Glutamatergic neuron (in vitro differentiated cells): ENCODE measurements around the gene CRACR2B. TPM values are rescaled to one million over a fixed set of nuclear protein-coding genes. Genes with fewer than 3 reads are reported as not detected.

Experiments used
- DNase-seq: peaks from one replicate; pipeline ENCODE4 v3.0.0; 2022
- H3K27ac Mint-ChIP-seq: one replicate; pipeline ENCODE4 v1.8.0; 2020; ENCODE audit warnings: mild to moderate bottlenecking, mixed read lengths, inconsistent platforms; ENCODE audit not compliant: unreplicated experiment
- H3K27me3 Mint-ChIP-seq: one replicate; pipeline ENCODE4 v1.8.0; 2020; ENCODE audit warnings: mild to moderate bottlenecking, moderate library complexity, mixed read lengths, inconsistent platforms; ENCODE audit not compliant: unreplicated experiment
- H3K36me3 Mint-ChIP-seq: one replicate; pipeline ENCODE4 v1.8.0; 2020; ENCODE audit warnings: mild to moderate bottlenecking, mixed read lengths, inconsistent platforms; ENCODE audit not compliant: unreplicated experiment
- H3K4me1 Mint-ChIP-seq: one replicate; pipeline ENCODE4 v1.8.0; 2020; ENCODE audit warnings: mild to moderate bottlenecking, low read depth, mixed read lengths, inconsistent platforms; ENCODE audit not compliant: unreplicated experiment
- H3K4me3 Mint-ChIP-seq: one replicate; pipeline ENCODE4 v1.8.0; 2020; ENCODE audit warnings: mild to moderate bottlenecking, mixed read lengths, inconsistent platforms; ENCODE audit not compliant: unreplicated experiment
- H3K9me3 Mint-ChIP-seq: one replicate; pipeline ENCODE4 v1.8.0; 2020; ENCODE audit warnings: mild to moderate bottlenecking, moderate library complexity, mixed read lengths, inconsistent platforms; ENCODE audit not compliant: unreplicated experiment
- CTCF ChIP-seq: fragments of 200-600 bp; sonication (generic); IDR thresholded peaks from one replicate; pipeline ENCODE4 v1.5.0; 2021; ENCODE audit not compliant: partially characterized antibody, unreplicated experiment
- total RNA-seq: library from RNA; stranded (reverse); fragmentation: NEBNext Ultra II Directional; extraction: Animal tissue kit (Norgen Biotek cat#: 25700); gene quantifications from one replicate; pipeline ENCODE4 v1.2.1, GENCODE V29; 2021; ENCODE audit not compliant: unreplicated experiment

CRACR2B gene
- total RNA-seq, 1 donor from 2014 or later = 19.7 TPM

GRCh38 chr11:837189-837989 lies 9.7 kb downstream of the CRACR2B start:
- TF ChIP-seq CTCF = no peak
- peak overlapping the region; percentile 97 for H3K27ac Mint-ChIP-seq
- peak overlapping the region; percentile 7 for H3K4me3 Mint-ChIP-seq
- H3K4me1 Mint-ChIP-seq = peaks cover 18% of the 10 kb centered on the region
- H3K27me3 Mint-ChIP-seq = peaks cover 23% of the 10 kb centered on the region
- H3K36me3 Mint-ChIP-seq = no peaks in the 10 kb centered on the region
- H3K9me3 Mint-ChIP-seq = peaks cover 26% of the 10 kb centered on the region
- no peak for DNase-seq

DNA sequence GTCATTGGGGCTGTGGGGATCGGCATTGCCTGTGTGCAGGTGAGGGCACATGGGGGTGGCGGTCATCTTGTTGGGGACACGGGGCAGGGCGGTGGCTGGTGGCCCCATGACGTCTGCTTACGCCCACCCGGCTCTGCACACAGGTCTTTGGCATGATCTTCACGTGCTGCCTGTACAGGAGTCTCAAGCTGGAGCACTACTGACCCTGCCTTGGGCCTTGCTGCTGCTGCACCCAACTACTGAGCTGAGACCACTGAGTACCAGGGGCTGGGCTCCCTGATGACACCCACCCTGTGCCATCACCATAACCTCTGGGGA lies 10.2 kb downstream of the CRACR2B start:
- Mint-ChIP-seq H3K4me1 (peaks cover 18% of the 10 kb centered on the region), H3K36me3 (no peaks in the 10 kb centered on the region), H3K4me3 (no peak overlapping the region), H3K27ac (peak overlapping the region; percentile 97), H3K9me3 (peaks cover 26% of the 10 kb centered on the region), H3K27me3 (peaks cover 23% of the 10 kb centered on the region)
- DNase-seq = no peak
- no peak for TF ChIP-seq CTCF

GRCh38 chr11:838441-839279 lies 10.9 kb downstream of the CRACR2B start:
- DNase-seq = peak; percentile 69
- peaks cover 18% of the 10 kb centered on the region for H3K4me1 Mint-ChIP-seq
- no peaks in the 10 kb centered on the region for H3K36me3 Mint-ChIP-seq
- peaks cover 23% of the 10 kb centered on the region for H3K27me3 Mint-ChIP-seq
- H3K9me3 Mint-ChIP-seq = peaks cover 28% of the 10 kb centered on the region
- H3K4me3 Mint-ChIP-seq = peak overlapping the region; percentile 70
- H3K27ac Mint-ChIP-seq = peak overlapping the region; percentile 97
- peak; percentile 60 for TF ChIP-seq CTCF

DNA sequence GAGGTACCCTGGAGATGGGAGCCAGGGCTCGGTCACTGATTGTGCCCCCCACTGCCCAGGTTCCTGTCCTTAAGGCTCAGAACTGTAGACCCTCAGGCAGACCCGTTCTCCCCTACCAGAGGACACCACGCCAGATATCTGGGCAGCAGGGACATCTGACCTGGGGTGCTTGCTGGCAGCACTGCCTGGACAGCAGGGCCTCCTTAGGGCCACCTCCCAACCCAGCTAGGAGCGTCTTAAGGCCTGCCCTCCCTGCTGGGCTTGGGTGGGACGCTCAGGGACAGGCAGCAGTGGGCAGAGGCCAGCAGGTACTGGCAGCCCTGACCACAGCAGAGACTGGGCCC lies 11.5 kb downstream of the CRACR2B start:
- Mint-ChIP-seq H3K4me1 (peaks cover 18% of the 10 kb centered on the region), H3K4me3 (no peak overlapping the region), H3K36me3 (no peaks in the 10 kb centered on the region), H3K27ac (peak overlapping the region; percentile 97), H3K9me3 (peaks cover 26% of the 10 kb centered on the region), H3K27me3 (peaks cover 17% of the 10 kb centered on the region)
- DNase-seq = no peak
- TF ChIP-seq CTCF = no peak
